Stimulated activated CD4-positive, alpha-beta T cell treated with anti-CD3 and anti-CD28 coated beads, Interleukin-12 subunit alpha, Interleukin-12 subunit beta, amount 100 ng/mL, for 24 hours (primary cell): Measurements from ENCODE around the gene CPXM1.
"Not testable (repeated sequence)": the region's sequence is repeated elsewhere in the genome, so short reads cannot be mapped to it uniquely, and the experiment has no call there.

Experiments
- DNase-seq, 2 experiments: peaks; one replicate each; pipeline ENCODE4 v3.0.0-alpha.2; 2020; ENCODE audit warnings: low read depth in 2 of 2

CPXM1 gene

DNA sequence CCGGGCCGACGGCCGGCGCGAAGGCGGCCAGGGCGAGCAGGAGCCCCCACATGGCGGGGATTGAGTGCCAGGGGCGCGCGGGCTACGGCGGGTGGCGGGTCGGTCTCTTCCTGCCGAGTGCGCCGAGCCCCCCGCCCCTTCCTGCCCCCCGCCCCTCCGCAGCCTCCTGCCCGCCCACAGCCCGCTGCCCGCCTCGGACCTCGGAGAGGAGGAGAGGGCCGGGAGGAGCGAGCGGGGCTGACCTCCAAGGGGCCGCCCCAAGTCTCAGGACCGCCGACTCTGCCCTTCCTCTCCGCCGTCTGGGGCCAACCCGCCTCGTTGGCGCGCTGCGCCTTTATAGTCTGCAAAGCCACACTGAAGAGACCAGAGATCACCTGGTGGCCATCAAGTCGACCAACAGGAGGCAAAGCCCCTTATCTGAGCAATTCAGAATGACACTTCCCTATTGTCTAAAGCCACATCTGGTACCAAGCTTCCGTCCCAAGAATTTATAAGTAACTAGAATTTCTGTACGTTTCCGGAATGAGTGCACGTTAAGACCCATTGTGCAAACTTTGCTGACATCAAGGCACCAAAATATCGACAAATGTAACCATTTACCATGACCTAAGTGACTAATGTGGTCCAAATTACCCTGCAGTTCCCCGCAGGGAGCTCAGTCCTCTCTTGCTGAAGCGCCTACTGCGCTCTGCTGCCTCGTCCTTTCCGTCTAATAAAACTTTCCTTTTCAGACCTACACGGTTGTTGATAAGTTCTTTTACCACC lies at the start of gene CPXM1:
TSS of gene CPXM1 (minus strand) at position 107 of the 765 bp plus-strand sequence. CDS start at position 52, 55 bp downstream.
- DNase-seq: no peak

DNA sequence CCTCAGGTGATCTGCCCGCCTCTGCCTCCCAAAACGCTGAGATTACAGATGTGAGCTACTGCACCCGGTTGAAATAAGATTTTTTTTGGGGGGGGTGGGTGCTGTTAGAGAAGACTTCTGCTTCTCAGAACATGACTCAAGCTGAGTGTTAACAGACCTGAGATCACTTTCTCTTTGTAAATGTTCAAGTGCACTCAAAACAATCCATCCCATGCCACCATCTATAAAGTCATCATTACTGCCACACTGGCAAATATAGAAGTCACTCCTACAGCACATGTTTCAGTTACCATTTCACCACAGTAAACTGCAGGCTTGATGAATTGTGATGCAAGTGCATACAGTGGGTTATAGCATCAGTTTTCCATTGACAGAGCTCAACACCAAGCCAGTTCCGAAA lies 49.1 kb upstream of the CPXM1 start:
- DNase-seq: no peak

GRCh38 chr20:2847802-2848201 lies 47.4 kb upstream of the CPXM1 start:
- no peak for DNase-seq

DNA sequence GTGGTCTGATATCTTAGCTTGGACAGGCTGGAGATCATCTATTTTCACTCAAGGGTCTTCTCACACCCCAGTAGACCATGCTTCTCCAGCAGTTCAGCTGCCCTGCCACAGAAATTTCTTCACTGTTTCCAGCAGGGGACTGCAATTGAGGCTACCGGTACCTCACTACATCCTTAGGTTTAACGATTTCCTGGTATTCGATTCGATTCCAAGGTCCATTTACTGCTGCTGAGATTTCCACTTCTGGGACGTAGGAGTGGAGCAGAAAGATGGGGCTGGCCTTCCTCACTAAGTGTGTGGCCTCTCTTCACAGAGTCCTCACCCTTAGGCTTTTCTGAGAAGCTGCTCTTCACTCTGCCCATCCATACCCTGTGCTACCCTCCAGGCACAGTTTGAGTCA lies 46.3 kb upstream of the CPXM1 start:
- no peak for DNase-seq

DNA sequence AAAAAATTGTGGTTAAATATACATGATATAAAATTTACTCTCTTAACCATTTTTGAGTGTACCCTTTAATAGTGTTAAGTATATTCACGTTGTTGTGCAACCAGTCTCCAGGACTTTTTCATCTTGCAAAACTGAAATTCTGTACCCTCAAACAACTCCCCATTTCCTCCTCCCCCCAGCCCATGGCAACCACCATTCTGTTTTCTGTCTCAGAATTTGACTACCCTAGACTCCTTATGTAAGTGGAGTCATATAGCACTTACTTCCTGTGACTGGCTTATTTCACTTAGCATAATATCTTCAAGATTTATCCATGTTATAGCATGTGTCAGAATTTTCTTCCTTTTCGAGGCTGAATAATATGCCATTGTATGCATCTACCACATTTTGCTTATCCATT lies 45.2 kb upstream of the CPXM1 start:
- DNase-seq: no peak

DNA sequence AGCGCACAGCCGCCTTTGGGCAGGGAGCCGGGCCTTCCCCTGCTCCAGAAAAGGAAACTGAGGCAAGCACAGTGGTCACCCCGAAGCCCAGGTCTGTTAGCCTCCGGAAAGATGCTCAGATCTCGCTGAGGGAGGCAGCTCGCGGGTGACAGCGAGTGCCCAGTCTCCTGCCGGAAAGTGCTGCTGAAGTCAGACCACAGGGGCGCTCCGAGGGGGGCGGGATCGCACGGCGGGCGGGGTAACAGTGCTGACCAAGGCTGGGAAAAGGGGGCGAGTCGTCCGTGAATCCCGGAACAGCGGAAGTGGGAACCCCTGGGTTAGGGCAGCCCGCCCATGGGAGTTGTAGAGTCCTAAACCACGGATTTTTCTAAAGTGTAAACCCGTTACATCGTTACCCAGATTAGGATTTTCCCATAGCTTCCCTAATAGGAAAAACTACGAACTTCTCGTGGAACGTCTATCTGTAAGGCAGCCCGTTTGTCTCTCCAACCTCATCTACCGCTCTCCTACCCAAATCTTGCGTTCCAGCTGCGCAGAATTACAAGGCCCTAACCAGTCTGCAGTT lies 40.6 kb upstream of the CPXM1 start:
- DNase-seq: peak; percentile 9 to 22

DNA sequence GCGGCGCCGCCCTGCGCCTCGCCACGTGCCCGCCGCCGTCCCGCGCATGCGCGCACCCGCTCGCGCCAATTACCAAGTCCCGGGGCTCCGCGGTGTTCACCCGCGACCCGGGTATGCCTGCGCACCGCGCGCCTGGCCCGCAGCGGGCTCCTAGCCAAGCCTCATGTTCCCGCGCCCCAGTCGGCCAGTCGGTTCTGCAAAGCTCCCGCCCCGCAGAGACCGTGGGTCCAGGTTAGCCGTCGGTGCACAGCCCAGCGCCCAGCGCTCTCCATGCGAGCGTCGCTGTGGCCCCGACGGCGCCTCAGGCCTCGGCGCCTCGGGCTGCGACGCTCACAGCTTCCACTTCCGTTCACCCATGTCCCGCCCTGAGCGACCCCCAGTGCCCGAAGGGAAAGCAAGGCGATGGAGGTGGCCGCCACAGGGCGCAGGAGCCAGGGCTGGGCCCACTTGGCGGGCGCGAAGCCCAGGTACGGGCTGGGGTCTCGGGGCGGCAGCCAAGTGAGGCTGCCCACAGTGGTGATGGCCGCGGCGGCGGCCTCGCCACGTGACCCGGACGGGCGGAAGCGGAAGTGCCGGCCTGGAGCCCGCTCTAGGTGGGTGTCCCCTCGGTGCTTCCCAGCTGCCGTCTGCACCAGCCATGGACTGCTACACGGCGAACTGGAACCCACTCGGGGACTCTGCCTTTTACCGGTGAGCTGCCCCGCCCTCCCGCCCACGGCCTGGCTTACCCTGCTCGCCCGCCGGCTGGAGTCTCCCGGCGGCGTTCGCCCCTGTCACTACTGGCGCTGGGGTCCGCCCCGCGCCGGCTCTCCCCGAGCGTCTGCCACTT lies 39.9 kb upstream of the CPXM1 start, which contains the start of the genes PCED1A and VPS16:
TSS of gene PCED1A (minus strand) at position 518 of the 829 bp plus-strand sequence. CDS start 743 bp downstream, outside the sequence.
TSS of gene VPS16 (plus strand) at position 608 of the 829 bp plus-strand sequence. CDS start at position 638, 30 bp downstream.
- peak; percentile 82 to 84 for DNase-seq

DNA sequence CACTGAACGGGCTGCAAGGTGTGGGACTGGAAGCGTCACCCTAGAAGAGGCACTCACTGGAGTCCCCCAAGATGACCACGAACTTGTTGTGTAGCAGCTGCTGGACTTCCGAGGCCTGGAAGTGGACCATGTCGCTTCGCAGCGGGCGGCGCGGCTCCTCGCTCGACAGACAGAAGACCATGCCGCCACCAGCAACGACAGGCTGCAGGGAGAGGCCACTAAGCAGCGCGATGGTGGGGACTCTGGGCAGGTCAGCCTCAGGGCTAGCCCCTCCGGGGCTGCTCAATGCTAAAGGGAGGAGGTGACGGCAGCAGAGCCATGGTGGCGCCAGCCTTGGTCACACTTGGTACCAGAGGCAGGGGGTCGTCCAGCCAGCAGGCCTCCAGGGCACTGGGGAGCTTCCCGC lies 39.3 kb upstream of the CPXM1 start:
- no peak for DNase-seq

GRCh38 chr20:2838847-2839671 lies 38.6 kb upstream of the CPXM1 start:
- DNase-seq: no peak

GRCh38 chr20:2838170-2838797 lies 37.9 kb upstream of the CPXM1 start:
- DNase-seq: no peak

GRCh38 chr20:2837221-2837960 lies 37.0 kb upstream of the CPXM1 start:
- DNase-seq: no peak

DNA sequence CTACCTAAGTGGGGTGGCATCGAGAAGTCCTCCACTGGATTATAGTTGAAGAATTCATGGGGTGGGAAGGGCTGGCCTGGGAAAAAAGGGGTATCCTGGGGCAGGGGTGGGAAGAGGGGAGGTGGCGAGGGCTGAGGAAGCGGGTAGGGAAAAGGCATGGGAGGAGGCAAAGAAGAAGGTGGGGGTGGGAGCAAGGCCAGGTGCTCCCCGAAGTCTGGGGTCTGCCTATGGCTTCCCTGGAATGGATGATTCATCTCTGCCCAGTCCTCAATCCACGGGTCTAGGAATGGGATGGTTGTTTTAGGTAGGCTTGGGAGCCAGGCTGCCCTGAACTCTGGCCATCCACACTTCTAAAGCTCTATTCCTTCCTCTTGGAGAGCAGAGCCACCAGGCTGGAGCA lies 35.6 kb upstream of the CPXM1 start:
- no peak for DNase-seq

DNA sequence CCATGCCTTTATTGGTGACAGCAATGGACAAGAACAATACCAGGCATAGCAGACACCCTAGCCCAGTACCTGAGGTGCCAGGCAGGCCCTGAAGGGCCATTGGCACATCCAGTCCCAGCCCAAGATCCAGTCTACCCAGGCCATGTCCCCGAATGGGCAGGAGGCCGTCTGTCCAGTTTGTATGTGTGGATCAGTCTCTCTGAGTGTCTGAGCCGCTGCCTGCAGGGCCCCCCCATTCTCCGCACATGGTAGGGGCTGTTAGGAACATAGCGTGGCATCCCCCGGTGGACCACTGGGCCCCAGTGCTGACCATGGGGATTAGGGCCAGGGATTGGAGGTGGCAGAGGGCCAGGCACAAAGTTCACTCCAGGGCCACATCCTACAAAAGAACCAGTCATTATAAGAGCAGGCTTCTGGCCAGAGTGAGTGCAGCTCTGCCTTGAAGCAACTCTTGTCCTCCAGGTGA lies 34.9 kb upstream of the CPXM1 start:
- no peak for DNase-seq

GRCh38 chr20:2834401-2835110 lies 34.1 kb upstream of the CPXM1 start:
- DNase-seq: no peak

DNA sequence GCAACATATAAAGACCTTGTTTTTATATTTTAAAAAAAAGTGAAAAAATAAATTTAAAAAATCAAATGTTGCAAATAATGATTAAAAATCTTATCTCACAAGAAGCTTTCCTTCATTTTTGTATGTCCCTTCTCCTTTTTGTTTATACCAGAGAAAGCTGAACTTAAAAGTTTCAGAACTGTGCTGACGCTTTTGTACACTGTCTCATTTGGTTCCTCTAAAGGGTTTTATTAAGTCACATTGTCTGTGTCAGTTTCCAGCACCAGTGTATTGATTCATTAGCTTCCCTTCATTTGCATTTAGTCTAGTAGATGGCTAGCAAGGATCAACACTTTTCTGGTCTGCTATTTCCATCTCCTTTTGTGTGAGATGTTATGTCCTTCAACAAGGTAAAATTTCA lies 33.3 kb upstream of the CPXM1 start:
- no peak for DNase-seq

DNA sequence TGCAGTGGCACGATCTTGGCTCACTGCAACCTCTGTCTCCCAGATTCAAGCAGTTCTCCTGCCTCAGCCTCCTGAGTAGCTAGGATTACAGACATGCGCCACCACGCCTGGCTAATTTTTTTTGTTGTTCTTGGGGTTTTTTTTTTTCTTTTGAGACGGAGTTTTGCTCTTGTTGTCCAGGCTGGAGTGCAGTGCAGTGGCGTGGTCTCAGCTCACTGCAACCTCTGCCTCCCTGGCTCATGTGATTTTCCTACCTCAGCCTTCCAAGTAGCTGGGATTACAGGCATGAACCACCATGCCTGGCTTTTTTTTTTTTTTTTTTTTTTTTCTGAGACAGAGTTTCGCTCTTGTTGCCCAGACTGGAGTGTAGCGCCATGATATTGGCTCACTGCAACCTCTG lies 30.8 kb upstream of the CPXM1 start:
- not testable (repeated sequence) for DNase-seq

DNA sequence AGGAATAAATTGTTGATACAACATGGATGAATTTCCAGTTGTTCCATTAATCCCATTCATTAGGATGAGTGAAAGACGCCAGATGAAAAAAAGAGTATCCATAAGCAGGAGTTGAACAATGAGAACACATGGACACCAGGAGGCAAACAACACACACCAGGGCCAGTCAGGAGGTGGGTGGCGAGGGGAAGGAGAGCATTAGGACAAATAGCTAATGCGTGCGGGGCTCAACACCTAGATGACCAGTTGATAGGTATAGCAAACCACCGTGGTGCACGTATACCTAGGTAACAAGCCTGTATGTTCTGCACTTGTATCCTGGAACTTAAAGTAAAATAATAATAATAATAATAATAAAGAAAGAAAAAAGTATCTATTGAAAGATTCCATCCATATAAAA lies 28.9 kb upstream of the CPXM1 start:
- DNase-seq: no peak

DNA sequence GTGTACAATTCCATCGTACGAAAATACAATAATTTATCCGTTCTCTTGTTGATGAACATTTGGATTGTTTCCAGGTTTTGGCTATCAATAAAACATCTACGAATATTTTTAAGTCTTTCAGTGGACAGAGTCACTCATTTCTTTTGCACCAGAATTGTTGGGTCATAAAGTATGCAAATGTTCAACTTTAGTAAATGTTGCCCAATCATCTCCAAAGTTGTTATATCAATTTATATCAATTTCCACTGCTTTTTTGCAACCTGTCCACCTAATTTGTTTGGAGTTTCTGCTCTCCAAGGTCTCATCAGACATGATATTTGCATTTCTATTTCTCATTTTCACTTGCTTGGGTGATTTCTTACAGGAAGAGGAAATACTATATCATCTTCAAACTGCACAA lies 26.2 kb upstream of the CPXM1 start:
- no peak for DNase-seq

GRCh38 chr20:2825761-2826160 lies 25.3 kb upstream of the CPXM1 start:
- no peak for DNase-seq

- no peak for DNase-seq
These were observed 21.6 kb upstream of the CPXM1 start for GRCh38 chr20:2822073-2822472.
